HG02642 (cell line): ENCODE data around the gene GSTM3.
"Not testable (repeated sequence)": the region's sequence is repeated elsewhere in the genome, so short reads cannot be mapped to it uniquely, and the experiment has no call there.

ENCODE experiments used
- ATAC-seq: cut with Tn5 transposase; IDR thresholded peaks from one replicate; pipeline ENCODE4 v1.9.1; 2021; ENCODE audit warnings: mild to moderate bottlenecking; ENCODE audit not compliant: unreplicated experiment, poor library complexity

The GSTM3 gene

DNA sequence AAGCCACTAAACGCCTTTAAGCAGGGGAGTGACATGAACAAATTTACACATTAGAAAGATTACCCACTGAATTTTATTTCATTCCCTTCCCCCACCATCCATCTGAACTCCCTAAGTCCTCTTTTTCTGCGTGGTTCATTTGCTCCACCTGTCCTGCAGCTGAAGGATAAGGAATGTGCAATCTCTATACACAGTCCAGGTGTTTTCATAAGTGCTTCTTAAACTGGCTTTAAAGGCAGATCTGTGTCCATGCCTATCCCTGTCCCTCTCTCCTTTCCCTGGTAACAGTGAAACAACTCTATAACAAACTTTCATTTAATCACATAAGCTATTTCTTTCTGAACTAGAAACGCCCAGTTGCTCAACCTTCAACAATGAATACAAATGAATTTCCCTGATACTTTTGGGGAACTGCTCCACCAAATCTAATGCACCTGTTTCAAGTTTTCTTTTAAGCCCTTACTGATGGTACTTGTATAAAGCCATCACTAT, 8.4 kb downstream of the GSTM3 start:
- no peak for ATAC-seq

DNA sequence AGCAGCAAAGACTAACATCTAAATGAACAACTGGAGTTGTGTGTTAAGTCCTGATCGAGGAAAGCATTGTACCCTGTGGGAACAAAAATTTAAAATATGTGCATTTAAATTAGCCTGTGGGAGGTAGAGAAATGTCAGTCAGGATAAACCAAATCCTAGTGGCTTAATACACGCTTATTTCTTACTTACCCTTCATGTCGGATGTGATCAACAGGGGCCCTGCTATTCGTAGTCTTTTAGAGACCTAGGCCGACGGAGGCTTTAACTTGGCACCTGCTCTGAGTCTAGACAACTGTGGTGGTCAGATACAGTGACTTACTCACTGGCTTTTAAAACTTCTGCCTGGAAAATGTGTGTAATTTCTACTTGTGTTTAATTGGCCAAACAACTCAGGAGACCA, 10.2 kb downstream of the GSTM3 start:
- ATAC-seq = no peak

DNA sequence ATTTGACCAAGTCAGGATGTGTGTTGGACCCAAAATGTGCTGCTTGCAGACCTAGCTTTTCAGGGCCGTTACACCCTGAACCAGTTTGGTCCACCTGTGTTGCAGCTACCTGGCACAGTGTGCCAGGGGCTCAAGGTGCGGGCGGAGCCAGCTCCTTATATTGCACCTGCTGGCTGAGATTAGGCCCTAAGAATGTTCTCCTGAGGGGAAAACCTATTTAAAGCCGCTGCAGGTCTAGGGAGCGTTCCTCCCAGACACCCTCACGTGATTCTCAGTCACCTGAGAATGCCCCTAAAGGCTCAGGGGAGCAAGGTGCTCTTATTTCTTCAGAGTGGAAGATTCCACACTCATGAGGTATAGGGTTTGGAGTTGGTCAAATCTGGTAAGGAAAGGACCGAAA, 12.0 kb downstream of the GSTM3 start:
- ATAC-seq = no peak

DNA sequence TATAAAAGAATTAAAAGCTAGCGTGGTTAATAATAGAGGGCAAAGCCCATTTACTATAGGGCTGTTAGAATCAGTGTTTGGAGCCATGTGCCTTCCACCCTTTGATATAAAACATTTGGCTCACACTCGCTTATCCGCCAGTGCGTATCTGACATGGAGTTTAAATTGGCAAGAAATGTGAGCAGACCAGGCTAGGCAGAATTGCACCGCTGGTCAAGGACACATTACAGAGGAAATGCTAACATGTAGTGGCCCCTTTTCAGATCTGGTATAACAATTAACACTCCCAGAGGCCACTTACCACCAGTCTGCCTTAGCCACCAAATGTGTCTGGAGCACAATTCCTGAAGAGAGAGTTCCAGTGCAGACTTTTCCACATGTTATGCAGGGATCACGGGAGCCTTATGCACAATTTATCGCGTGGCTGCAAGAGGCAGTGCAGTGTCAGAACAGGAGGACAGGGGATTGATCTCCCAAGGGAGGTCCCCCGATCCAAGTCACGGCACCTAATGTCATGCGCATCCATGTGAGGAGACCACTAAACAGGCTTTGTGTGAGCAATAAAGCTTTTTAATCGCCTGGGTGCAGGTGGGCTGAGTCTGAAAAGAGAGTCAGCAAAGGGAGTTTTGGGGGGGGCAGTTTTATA, 14.0 kb downstream of the GSTM3 start:
- no peak for ATAC-seq

DNA sequence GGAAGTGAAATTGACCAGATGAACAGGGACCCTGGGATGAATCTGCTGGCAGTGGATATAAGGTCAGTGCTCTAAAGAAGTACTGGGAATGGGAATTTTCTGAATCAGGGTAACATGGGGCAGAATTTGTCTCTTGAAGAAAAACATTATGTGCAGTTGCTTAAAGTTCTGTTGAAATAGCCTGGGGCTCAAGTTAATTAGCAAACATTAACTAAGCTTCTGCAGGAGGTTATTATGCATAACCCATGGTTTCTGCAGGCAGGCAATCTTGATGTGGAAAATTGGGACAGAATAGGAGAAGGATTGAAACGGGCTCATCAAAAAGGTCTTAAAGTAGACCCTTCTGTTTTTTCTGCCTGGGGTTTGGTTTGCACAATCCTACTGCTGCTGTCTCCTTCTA, 14.8 kb downstream of the GSTM3 start:
- no peak for ATAC-seq

DNA sequence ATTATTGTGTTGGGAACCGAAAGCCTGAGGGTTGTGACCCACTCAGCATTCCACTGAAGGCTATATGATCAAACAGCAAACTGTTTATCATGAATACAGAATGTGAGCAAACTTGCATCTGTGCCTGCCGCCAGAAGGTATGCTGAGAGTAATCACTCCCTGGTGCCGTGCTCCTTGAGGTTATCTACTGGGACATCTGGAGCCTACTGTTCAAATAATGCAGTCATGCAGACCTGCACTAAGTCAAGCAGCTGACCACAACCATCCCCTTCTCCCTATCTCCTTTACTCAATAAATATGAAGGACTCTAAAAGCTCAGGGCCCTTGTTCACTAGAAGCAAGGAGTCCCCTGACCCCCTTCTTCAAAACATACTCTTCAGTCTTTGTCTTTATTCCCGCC, 15.3 kb downstream of the GSTM3 start:
- ATAC-seq = no peak

DNA sequence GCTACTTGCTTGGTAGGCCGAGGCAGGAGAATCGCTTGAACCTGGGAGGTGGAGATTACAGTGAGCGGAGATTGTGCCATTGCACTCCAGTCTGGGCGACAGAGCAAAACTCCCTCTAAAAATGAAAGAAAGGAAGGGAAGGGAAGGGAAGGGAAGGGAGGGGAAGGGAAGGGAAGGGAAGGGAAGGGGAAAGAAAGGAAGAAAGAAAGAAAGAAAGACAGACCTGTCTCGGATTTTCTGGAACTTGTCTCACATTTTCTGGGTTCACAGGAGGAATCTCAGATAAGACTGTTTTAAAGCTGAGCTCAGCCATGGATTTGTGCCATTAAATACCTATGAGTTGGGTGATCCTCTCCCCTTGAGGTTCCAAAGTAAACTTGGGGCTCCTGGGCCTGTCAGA, 15.9 kb downstream of the GSTM3 start:
- no peak for ATAC-seq

DNA sequence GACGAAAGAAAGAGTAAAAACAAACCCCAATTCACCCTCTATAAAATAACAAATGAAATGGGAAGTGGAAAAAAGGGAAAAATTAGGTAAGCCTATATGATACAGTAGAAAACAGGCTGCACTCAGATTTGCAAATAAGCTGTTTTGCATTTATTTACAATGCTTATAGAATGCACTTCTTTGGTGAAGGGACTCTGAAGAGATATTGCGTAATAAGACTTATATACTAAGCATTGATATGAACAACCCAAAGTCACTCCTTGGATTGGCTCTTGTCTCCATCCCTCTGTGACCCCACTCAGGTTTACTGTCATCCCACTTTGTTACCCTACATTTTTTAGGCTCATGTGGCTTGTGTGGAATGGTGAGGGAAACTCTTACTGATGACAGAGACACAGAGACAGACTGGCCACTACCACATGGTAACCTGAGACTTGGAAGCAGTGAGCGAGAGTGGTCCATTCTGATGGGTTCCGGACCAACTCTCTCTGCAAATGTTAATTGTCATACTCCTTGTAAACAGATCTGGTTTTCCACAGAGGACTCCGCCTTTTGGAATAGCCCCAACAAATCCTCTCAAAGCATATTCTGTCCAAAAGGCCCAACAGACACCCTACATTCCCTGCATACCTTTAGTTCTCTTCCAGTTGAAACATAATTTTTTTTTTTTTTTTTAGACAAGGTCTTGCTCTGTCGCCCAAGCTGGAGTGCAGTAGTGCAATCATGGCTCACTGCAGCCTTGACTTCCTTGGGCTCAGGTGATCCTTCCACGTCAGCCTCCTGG, 17.7 kb downstream of the GSTM3 start:
- no peak for ATAC-seq

DNA sequence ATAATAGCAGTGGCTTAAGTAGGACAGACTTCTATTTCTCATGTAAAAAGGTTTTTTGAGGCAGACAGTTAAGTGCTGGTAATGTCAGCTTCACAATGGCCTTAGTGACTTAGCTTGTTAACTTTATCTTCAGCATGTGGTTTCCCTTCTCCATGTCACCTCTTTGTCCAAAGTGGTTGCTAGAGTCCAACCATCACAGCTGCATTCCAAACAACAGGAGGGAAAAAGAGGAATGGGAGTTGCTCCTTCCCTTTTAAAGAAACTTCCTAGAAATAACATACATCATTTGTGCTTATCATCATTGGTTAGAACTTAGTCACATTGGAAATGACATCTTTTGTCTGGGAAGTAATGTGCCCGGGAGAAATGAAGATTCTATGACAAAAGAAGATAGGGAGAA, 18.9 kb downstream of the GSTM3 start:
- no peak for ATAC-seq

DNA sequence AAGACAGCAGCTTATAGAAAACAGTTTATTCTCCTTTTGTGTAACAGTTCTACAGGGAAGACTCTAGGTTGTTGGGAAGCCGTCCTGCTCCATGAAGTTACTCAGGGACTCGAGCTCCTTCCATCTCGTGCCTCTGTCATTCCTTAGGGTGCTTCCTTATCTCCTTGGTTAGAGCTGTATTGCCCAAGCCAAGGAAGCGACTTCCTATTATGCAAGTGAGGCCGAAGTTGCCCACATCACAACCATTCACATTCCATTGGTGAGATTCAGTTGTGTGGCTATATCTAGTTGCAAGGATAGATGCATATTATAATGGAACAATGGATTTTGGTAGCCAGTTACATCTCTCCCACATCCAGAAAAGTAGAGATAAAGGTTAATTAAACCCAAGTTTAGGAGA, 19.8 kb downstream of the GSTM3 start:
- ATAC-seq = no peak

DNA sequence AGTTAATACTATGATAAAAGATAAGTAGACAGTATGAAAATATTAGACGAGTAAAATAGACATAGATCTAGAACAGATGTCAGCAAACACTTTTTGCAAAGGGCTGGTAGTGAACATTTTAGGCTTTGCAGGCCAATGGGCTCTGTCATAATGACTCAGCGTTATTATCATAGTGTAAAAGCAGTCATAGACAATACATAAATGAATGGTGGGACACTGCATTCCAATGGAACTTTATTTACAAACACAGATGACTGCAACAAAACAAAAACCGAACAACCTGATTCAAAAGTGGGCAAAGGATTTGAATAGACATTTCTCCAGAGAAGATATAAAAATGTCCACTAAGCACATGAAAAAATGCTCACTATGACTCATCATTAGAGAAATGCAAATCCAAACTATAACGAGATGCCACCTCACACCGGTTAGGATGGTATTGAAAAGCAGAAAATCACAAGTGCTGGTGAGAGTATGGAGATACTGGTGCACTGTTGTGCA, 21.5 kb downstream of the GSTM3 start:
- no peak for ATAC-seq

DNA sequence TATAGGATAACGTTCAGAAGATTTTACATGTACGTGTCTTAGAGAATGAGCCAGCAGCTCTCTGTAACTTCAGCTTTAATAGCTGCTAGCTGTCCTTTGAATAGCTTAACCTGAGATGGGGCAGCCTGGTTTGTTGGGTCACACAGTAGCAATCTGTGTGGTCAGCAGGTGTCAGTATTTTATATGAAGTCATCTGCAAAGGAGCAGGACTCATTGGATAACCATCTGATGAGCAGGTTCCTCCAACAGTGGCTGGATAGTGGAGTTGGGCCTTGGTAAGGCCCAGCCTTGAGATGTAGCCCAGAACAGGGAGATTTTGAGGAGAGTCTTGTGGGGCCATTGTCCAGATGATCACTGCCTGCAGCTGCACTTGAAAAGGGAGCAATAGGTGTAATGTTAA, 22.3 kb downstream of the GSTM3 start:
- no peak for ATAC-seq

DNA sequence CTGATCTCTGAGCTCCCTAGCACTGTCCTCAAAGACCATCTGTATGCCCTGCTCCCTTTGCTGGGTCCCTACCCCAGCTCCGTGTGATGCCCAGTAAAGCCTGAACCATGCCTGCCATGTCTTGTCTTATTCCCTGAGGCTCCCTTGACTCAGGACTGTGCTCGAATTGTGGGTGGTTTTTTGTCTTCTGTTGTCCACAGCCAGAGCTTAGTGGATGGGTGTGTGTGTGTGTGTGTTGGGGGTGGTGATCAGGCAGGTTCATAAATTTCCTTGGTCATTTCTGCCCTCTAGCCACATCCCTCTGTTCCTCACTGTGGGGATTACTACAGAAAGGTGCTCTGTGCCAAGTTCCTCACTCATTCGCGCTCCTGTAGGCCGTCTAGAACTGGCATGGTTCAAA, 23.1 kb downstream of the GSTM3 start:
- ATAC-seq = no peak

DNA sequence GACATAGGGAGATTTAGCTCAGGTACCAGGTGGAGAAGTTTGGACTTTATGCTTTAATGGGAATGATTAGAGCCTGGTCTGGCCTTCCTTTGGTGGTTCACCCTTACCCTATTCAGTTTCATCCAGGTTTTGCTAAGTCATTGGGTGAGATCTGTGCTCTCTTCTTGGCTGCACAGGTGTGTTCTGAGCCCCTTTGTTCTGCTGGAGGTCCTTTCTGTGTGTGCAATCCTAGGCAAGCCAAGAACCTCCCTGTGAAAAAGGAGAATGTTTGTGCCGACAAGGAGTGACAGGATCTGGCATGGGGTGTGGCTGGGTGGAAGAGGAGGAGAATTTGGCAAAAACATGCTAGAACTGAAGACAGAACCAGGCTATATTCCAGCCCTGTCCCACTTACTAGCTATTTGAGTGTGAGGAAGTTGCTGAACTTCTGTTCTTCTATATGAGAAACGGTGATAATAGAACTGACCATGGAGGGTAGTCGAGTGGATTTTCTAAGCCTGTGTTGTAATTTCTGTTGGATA, 24.2 kb downstream of the GSTM3 start:
- no peak for ATAC-seq

DNA sequence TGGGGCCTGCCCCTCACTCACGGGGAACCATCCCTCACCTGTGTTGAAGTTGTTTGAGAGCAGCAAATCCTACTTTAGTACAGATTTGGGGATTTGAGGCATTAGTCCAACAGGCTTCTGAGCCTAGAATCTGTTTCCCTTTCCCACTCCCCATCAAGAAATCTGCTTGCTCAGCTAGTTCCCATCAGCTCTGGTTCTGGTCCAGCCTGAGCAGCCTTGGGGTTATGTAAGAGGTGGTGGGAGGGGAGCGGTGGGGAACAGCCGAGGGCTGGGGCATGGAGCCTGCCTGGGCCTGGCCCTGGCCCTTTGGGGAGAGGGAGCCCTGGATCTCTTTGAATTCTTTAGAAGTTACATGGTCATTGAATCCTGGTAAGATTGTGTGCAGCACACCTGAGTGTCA, 24.7 kb downstream of the GSTM3 start:
- ATAC-seq = no peak

DNA sequence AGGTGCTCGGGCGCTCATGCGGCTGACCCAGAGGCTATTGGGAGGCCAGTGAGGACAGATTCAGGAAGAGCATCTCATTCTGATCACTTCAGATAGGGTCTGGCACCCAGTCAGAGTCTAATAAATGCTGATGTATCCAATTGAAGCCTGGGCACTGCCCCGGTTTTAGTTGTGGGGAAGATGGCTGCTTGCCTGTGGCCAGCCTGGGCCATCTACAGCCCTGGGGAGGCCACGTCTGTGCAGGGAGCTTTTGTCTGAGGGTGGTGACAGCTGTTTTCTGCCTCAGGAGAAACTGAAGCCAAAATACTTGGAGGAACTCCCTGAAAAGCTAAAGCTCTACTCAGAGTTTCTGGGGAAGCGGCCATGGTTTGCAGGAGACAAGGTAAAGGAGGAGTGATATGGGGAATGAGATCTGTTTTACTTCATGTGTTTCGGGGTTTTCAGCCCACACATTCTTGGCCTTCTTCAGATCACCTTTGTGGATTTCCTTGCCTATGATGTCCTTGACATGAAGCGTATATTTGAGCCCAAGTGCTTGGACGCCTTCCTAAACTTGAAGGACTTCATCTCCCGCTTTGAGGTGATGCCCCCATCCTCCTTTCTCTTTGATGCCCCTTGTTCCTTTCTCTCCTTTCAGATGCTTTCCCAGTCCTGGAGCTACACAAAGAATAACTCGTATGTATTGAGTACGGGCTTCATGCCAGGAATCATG, 26.0 kb downstream of the GSTM3 start:
- ATAC-seq = no peak

DNA sequence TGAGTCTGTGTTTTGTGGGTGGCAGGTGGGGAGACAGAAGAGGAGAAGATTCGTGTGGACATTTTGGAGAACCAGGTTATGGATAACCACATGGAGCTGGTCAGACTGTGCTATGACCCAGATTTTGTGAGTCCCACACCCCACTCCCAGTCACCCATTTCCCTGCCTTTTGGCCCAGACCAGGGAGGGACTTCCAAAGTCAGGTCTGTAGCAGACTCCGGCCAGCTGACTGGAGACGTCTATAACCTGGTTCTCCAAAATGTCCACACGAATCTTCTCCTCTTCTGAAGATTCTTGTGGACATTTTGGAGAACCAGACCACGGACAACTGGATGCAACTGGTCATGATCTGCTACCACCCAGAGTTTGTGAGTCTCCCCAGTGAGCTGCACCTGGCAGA, 27.2 kb downstream of the GSTM3 start:
- ATAC-seq = no peak

DNA sequence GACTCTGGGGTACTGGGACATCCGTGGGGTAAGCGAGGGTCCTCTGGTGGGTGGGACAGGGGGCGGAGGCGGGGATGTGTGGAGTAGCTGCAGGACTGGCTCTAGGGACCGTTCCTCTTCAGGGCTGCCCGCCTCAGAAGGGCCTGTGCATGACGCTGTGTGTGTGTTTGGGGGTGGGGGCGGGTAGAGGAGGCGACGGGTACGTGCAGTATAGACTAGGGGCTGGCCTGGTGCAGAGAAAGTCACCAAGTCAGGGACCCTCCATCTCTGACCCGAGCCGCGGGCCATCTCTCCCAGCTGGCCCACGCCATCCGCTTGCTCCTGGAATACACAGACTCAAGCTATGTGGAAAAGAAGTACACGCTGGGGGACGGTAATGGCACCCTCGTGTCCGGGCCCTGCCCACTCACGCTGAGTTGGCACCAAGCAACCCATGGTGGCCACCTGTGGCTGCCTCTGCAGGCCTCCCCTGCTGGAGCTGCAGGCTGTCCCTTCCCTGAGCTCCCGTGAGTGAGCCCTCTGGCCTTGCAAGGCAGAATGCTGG, 28.4 kb downstream of the GSTM3 start:
- ATAC-seq = no peak

DNA sequence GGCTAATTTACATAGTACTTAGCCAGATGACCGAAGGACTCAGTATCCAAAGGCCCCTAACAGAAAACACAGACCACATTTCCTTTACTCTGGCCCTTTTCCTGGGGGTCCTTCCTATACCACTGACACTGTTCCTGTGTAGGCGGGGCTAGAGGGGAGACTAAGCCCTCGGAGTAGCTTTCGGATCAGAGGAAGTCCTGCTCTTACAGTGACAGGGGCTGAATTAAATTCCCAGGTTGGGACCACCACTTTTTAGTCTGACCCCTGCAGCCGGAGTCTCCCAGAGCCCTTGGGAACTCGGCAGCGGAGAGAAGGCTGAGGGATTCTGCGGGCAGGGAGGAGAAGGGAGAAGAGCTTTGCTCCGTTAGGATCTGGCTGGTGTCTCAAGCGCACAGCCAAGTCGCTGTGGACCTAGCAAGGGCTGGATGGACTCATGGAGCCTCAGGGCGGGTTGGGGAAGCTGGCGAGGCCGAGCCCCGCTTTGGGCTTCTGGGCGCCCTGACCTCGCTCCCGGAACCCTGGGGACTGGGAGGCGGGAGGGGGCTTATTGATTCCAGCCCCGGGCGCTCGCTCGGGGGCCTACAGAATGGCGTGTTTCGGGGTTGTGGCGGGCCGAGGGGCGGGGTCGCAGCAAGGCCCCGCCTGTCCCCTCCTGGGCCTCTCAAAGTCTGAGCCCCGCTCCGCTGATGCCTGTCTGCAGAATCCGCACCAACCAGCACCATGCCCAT, 29.1 kb downstream of the GSTM3 start, which contains the start of gene GSTM5:
Gene GSTM5, plus strand, starts transcription at position 659 of the 728 bp plus-strand sequence. Its CDS starts 62 bp downstream, at position 721.
- ATAC-seq = not testable (repeated sequence)

DNA sequence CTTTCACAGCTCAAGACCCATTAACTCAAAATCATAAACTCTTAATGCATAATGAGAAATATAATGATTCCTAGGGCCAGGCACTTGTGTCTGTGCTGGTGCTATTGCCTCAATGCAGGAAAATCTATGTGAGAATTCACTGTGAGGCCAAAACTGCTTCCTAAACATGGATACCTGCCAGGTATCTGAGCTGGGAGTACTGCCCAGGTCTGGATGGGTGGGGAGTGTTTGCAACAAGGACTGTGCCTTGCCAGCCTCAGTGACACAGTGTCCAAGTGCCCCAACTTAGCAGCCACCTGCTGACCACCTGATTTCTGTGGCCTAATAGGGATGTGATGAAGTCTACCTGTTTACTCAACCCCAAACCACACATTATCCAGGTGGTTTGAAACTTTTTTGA, 31.0 kb downstream of the GSTM3 start:
- not testable (repeated sequence) for ATAC-seq
